Measurements from ENCODE around the gene NOX5. TPM values are rescaled to one million over a fixed set of nuclear protein-coding genes. Genes with fewer than 3 reads are reported as not detected.

NOX5 gene
- total RNA-seq, 2 experiments from 2014 or later, result 0.02 TPM; not detected in 1

GRCh38 chr15:68993276-68993675 is 21.2 kb upstream of the NOX5 start:
- ChIA-PET CTCF (no interaction called here), POLR2A (no interaction called here)
- no peaks in the 10 kb centered on the region for H3K9me3 Mint-ChIP-seq
- no peak overlapping the region for H3K4me3 Mint-ChIP-seq
- no peak overlapping the region for H3K27ac Mint-ChIP-seq
- H3K27me3 Mint-ChIP-seq, result peaks cover 2% of the 10 kb centered on the region
- DNase-seq, result no peak
- intact Hi-C loops (cut with micrococcal nuclease), result no loop called here
- H3K4me1 Mint-ChIP-seq (ENCODE audit: low read depth), result no peaks in the 10 kb centered on the region
- H3K36me3 Mint-ChIP-seq, result no peaks in the 10 kb centered on the region

- H3K27me3 Mint-ChIP-seq, result no peaks in the 10 kb centered on the region
- intact Hi-C loops (cut with micrococcal nuclease), result no loop called here
- no peak overlapping the region for H3K4me3 Mint-ChIP-seq
- no peak overlapping the region for H3K27ac Mint-ChIP-seq
- CTCF ChIA-PET, result no interaction called here
- POLR2A ChIA-PET, result no interaction called here
- no peaks in the 10 kb centered on the region for H3K9me3 Mint-ChIP-seq
- H3K36me3 Mint-ChIP-seq, result no peaks in the 10 kb centered on the region
- DNase-seq, result no peak
- no peaks in the 10 kb centered on the region for H3K4me1 Mint-ChIP-seq (ENCODE audit: low read depth)
Measured at GRCh38 chr15:68994149-68994548, 20.3 kb upstream of the NOX5 start.

- no peak overlapping the region for H3K4me3 Mint-ChIP-seq
- intact Hi-C loops (cut with micrococcal nuclease), result no loop called here
- no peak for DNase-seq
- ChIA-PET CTCF (no interaction called here), POLR2A (no interaction called here)
- H3K27me3 Mint-ChIP-seq, result no peaks in the 10 kb centered on the region
- no peak overlapping the region for H3K27ac Mint-ChIP-seq
- no peaks in the 10 kb centered on the region for H3K9me3 Mint-ChIP-seq
- H3K4me1 Mint-ChIP-seq (ENCODE audit: low read depth), result no peaks in the 10 kb centered on the region
- no peaks in the 10 kb centered on the region for H3K36me3 Mint-ChIP-seq
Measured at GRCh38 chr15:68994981-68995761, 19.3 kb upstream of the NOX5 start.

- H3K9me3 Mint-ChIP-seq, result no peaks in the 10 kb centered on the region
- no peaks in the 10 kb centered on the region for H3K4me1 Mint-ChIP-seq (ENCODE audit: low read depth)
- H3K4me3 Mint-ChIP-seq, result no peak overlapping the region
- intact Hi-C loops (cut with micrococcal nuclease), result no loop called here
- DNase-seq, result no peak
- POLR2A ChIA-PET, result no interaction called here
- no peaks in the 10 kb centered on the region for H3K27me3 Mint-ChIP-seq
- CTCF ChIA-PET, result interaction anchor here (1.2 kb wide), 1 partner anchor 72 kb away, joined by 4 read pairs; no protein-coding TSS in a partner anchor
- no peak overlapping the region for H3K27ac Mint-ChIP-seq
- no peaks in the 10 kb centered on the region for H3K36me3 Mint-ChIP-seq
Measured at GRCh38 chr15:68997050-68997449, 17.4 kb upstream of the NOX5 start.

- Mint-ChIP-seq H3K4me1 (ENCODE audit: low read depth) (no peaks in the 10 kb centered on the region), H3K36me3 (no peaks in the 10 kb centered on the region), H3K27me3 (no peaks in the 10 kb centered on the region), H3K27ac (no peak overlapping the region), H3K9me3 (no peaks in the 10 kb centered on the region), H3K4me3 (no peak overlapping the region)
- CTCF ChIA-PET, result interaction anchor here (1.2 kb wide), 1 partner anchor 73 kb away, joined by 4 read pairs; no protein-coding TSS in a partner anchor
- intact Hi-C loops (cut with micrococcal nuclease), result no loop called here
- no peak for DNase-seq
- POLR2A ChIA-PET, result no interaction called here
Measured at GRCh38 chr15:68997930-68998777, 16.3 kb upstream of the NOX5 start.

- CTCF ChIA-PET, result no interaction called here
- H3K27ac Mint-ChIP-seq, result no peak overlapping the region
- POLR2A ChIA-PET, result no interaction called here
- no peak for DNase-seq
- H3K4me1 Mint-ChIP-seq (ENCODE audit: low read depth), result no peaks in the 10 kb centered on the region
- H3K9me3 Mint-ChIP-seq, result no peaks in the 10 kb centered on the region
- H3K27me3 Mint-ChIP-seq, result peaks cover under 1% of the 10 kb centered on the region
- H3K4me3 Mint-ChIP-seq, result no peak overlapping the region
- intact Hi-C loops (cut with micrococcal nuclease), result no loop called here
- no peaks in the 10 kb centered on the region for H3K36me3 Mint-ChIP-seq
Measured at GRCh38 chr15:68999091-68999490, 15.4 kb upstream of the NOX5 start.

- Mint-ChIP-seq H3K9me3 (no peaks in the 10 kb centered on the region), H3K36me3 (no peaks in the 10 kb centered on the region), H3K27ac (no peak overlapping the region), H3K4me1 (ENCODE audit: low read depth) (no peaks in the 10 kb centered on the region), H3K4me3 (no peak overlapping the region), H3K27me3 (peaks cover 5% of the 10 kb centered on the region)
- POLR2A ChIA-PET, result no interaction called here
- CTCF ChIA-PET, result no interaction called here
- intact Hi-C loops (cut with micrococcal nuclease), result no loop called here
- DNase-seq, result no peak
Measured at GRCh38 chr15:69000091-69000490, 14.4 kb upstream of the NOX5 start.

GRCh38 chr15:69000725-69001503 is 13.6 kb upstream of the NOX5 start:
- no peak overlapping the region for H3K27ac Mint-ChIP-seq
- intact Hi-C loops (cut with micrococcal nuclease), result no loop called here
- peaks cover 2% of the 10 kb centered on the region for H3K36me3 Mint-ChIP-seq
- no peak for DNase-seq
- H3K4me3 Mint-ChIP-seq, result no peak overlapping the region
- ChIA-PET POLR2A (no interaction called here), CTCF (interaction anchor here (0.7 kb wide), 1 partner anchor 335 kb away, joined by 3 read pairs; no protein-coding TSS in a partner anchor)
- no peaks in the 10 kb centered on the region for H3K4me1 Mint-ChIP-seq (ENCODE audit: low read depth)
- peaks cover 9% of the 10 kb centered on the region for H3K27me3 Mint-ChIP-seq
- peaks cover 7% of the 10 kb centered on the region for H3K9me3 Mint-ChIP-seq

- no peak for DNase-seq
- POLR2A ChIA-PET, result no interaction called here
- Mint-ChIP-seq H3K36me3 (peaks cover 4% of the 10 kb centered on the region), H3K9me3 (peaks cover 12% of the 10 kb centered on the region), H3K27me3 (peaks cover 12% of the 10 kb centered on the region), H3K4me3 (no peak overlapping the region), H3K4me1 (ENCODE audit: low read depth) (no peaks in the 10 kb centered on the region), H3K27ac (no peak overlapping the region)
- intact Hi-C loops (cut with micrococcal nuclease), result no loop called here
- CTCF ChIA-PET, result interaction anchor here (1.3 kb wide), 1 partner anchor 29 kb away, joined by 3 read pairs; no protein-coding TSS in a partner anchor
Measured at GRCh38 chr15:69002783-69003182, 11.7 kb upstream of the NOX5 start.

- CTCF ChIA-PET, result no interaction called here
- peaks cover 12% of the 10 kb centered on the region for H3K27me3 Mint-ChIP-seq
- intact Hi-C loops (cut with micrococcal nuclease), result no loop called here
- no peak overlapping the region for H3K27ac Mint-ChIP-seq
- H3K4me3 Mint-ChIP-seq, result no peak overlapping the region
- DNase-seq, result no peak
- H3K4me1 Mint-ChIP-seq (ENCODE audit: low read depth), result no peaks in the 10 kb centered on the region
- POLR2A ChIA-PET, result no interaction called here
- peaks cover 23% of the 10 kb centered on the region for H3K9me3 Mint-ChIP-seq
- H3K36me3 Mint-ChIP-seq, result peaks cover 5% of the 10 kb centered on the region
Measured at GRCh38 chr15:69004011-69004410, 10.5 kb upstream of the NOX5 start.

GRCh38 chr15:69008056-69008455 is 6.4 kb upstream of the NOX5 start:
- CTCF ChIA-PET, result interaction anchor here (0.7 to 1.5 kb wide), 2 partner anchors 24 to 50 kb away, joined by 3 to 4 read pairs; no protein-coding TSS in a partner anchor
- no peak for DNase-seq
- intact Hi-C loops (cut with micrococcal nuclease), result no loop called here
- POLR2A ChIA-PET, result no interaction called here
- peaks cover 8% of the 10 kb centered on the region for H3K36me3 Mint-ChIP-seq
- no peaks in the 10 kb centered on the region for H3K4me1 Mint-ChIP-seq (ENCODE audit: low read depth)
- peaks cover 12% of the 10 kb centered on the region for H3K27me3 Mint-ChIP-seq
- H3K4me3 Mint-ChIP-seq, result no peak overlapping the region
- no peak overlapping the region for H3K27ac Mint-ChIP-seq
- peaks cover 38% of the 10 kb centered on the region for H3K9me3 Mint-ChIP-seq

GRCh38 chr15:69009341-69009740 is 5.2 kb upstream of the NOX5 start:
- intact Hi-C loops (cut with micrococcal nuclease), result no loop called here
- Mint-ChIP-seq H3K4me1 (ENCODE audit: low read depth) (no peaks in the 10 kb centered on the region), H3K27ac (no peak overlapping the region), H3K27me3 (peaks cover 9% of the 10 kb centered on the region), H3K36me3 (peaks cover 8% of the 10 kb centered on the region), H3K9me3 (peaks cover 38% of the 10 kb centered on the region), H3K4me3 (no peak overlapping the region)
- ChIA-PET CTCF (interaction anchor here (1.5 kb wide), 1 partner anchor 22 kb away, joined by 3 read pairs; no protein-coding TSS in a partner anchor), POLR2A (no interaction called here)
- DNase-seq, result no peak
